HEK293 (cell line): ENCODE data around the gene KIAA0753.

Source experiments
- GLIS1 ChIP-seq: fragments of 450-650 bp; formaldehyde crosslinking; IDR thresholded peaks from 2 replicates; pipeline ENCODE4 v1.5.1; 2016; ENCODE audit warnings: missing biosample characterization, missing genetic modification characterization
- HOXC10 ChIP-seq: sonication (generic); formaldehyde crosslinking; IDR thresholded peaks from 2 replicates; pipeline ENCODE4 v1.8.1; 2023; ENCODE audit warnings: mild to moderate bottlenecking, missing genetic modification reagents
- INSM2 ChIP-seq: fragments of 450-650 bp; formaldehyde crosslinking; IDR thresholded peaks from 2 replicates; pipeline ENCODE4 v1.5.1; 2016; ENCODE audit warnings: missing biosample characterization, missing genetic modification characterization
- KLF10 ChIP-seq: fragments of 450-650 bp; IDR thresholded peaks from 2 replicates; pipeline ENCODE4 v1.5.1; 2018; ENCODE audit warnings: missing biosample characterization, mild to moderate bottlenecking, missing genetic modification characterization
- KLF16 ChIP-seq: fragments of 450-650 bp; formaldehyde crosslinking; IDR thresholded peaks from 2 replicates; pipeline ENCODE4 v1.5.1; 2017; ENCODE audit warnings: missing biosample characterization, missing genetic modification characterization
- KLF17 ChIP-seq: fragments of 450-650 bp; formaldehyde crosslinking; IDR thresholded peaks from 2 replicates; pipeline ENCODE4 v1.5.1; 2016; ENCODE audit warnings: missing biosample characterization, missing genetic modification characterization
- REPIN1 ChIP-seq: fragments of 450-650 bp; formaldehyde crosslinking; IDR thresholded peaks from 2 replicates; pipeline ENCODE4 v1.5.1; 2017; ENCODE audit warnings: missing biosample characterization, missing genetic modification characterization, low read depth
- SALL2 ChIP-seq: fragments of 450-650 bp; formaldehyde crosslinking; IDR thresholded peaks from 2 replicates; pipeline ENCODE4 v1.5.0; 2017; ENCODE audit warnings: missing biosample characterization, mild to moderate bottlenecking, missing genetic modification characterization, borderline replicate concordance
- SP3 ChIP-seq: fragments of 450-650 bp; formaldehyde crosslinking; IDR thresholded peaks from 2 replicates; pipeline ENCODE4 v1.5.1; 2016; ENCODE audit warnings: missing biosample characterization, missing genetic modification characterization
- TSHZ1 ChIP-seq: fragments of 450-650 bp; formaldehyde crosslinking; IDR thresholded peaks from 2 replicates; pipeline ENCODE4 v1.5.1; 2016; ENCODE audit warnings: missing biosample characterization, missing genetic modification characterization, borderline replicate concordance
- YY1 ChIP-seq: fragments of 450-650 bp; formaldehyde crosslinking; IDR thresholded peaks from 2 replicates; pipeline ENCODE4 v1.5.1; 2018; ENCODE audit warnings: missing biosample characterization, missing genetic modification characterization
- ZFP41 ChIP-seq: fragments of 450-650 bp; formaldehyde crosslinking; IDR thresholded peaks from 2 replicates; pipeline ENCODE4 v1.5.1; 2016; ENCODE audit warnings: missing biosample characterization, missing genetic modification characterization, borderline replicate concordance
- ZNF140 ChIP-seq: fragments of 450-650 bp; formaldehyde crosslinking; IDR thresholded peaks from 2 replicates; pipeline ENCODE4 v1.5.1; 2016; ENCODE audit warnings: missing biosample characterization, missing genetic modification characterization
- ZNF155 ChIP-seq: fragments of 450-650 bp; formaldehyde crosslinking; IDR thresholded peaks from 2 replicates; pipeline ENCODE4 v1.5.1; 2016; ENCODE audit warnings: missing biosample characterization, missing genetic modification characterization
- ZNF169 ChIP-seq: fragments of 450-650 bp; formaldehyde crosslinking; IDR thresholded peaks from 2 replicates; pipeline ENCODE4 v1.5.1; 2016; ENCODE audit warnings: missing biosample characterization, missing genetic modification characterization
- ZNF350 ChIP-seq: fragments of 450-650 bp; formaldehyde crosslinking; IDR thresholded peaks from 2 replicates; pipeline ENCODE4 v1.5.0; 2017; ENCODE audit warnings: missing biosample characterization, mild to moderate bottlenecking, missing genetic modification characterization
- ZNF394 ChIP-seq: fragments of 450-650 bp; formaldehyde crosslinking; IDR thresholded peaks from 2 replicates; pipeline ENCODE4 v1.5.1; 2016; ENCODE audit warnings: missing biosample characterization, missing genetic modification characterization, mild to moderate bottlenecking, moderate library complexity, borderline replicate concordance
- ZNF416 ChIP-seq: fragments of 450-650 bp; formaldehyde crosslinking; IDR thresholded peaks from 2 replicates; pipeline ENCODE4 v1.5.1; 2016; ENCODE audit warnings: missing biosample characterization, missing genetic modification characterization
- ZNF433 ChIP-seq: fragments of 450-650 bp; formaldehyde crosslinking; IDR thresholded peaks from 2 replicates; pipeline ENCODE4 v1.5.1; 2016; ENCODE audit warnings: missing biosample characterization, missing genetic modification characterization, low read depth
- ZNF510 ChIP-seq: fragments of 450-650 bp; formaldehyde crosslinking; IDR thresholded peaks from 2 replicates; pipeline ENCODE4 v1.5.1; 2018; ENCODE audit warnings: mild to moderate bottlenecking, missing genetic modification characterization, missing biosample characterization; ENCODE audit not compliant: insufficient replicate concordance
- ZNF518A ChIP-seq: fragments of 450-650 bp; formaldehyde crosslinking; conservative IDR thresholded peaks from 2 replicates; pipeline ENCODE4 v1.5.1; 2016; ENCODE audit warnings: low read depth, missing biosample characterization, missing genetic modification characterization
- ZNF544 ChIP-seq: fragments of 450-650 bp; formaldehyde crosslinking; IDR thresholded peaks from 2 replicates; pipeline ENCODE4 v1.5.0; 2017; ENCODE audit warnings: missing biosample characterization, missing genetic modification characterization
- ZNF549 ChIP-seq: fragments of 450-650 bp; IDR thresholded peaks from 2 replicates; pipeline ENCODE4 v1.5.1; 2018; ENCODE audit warnings: missing biosample characterization, missing genetic modification characterization, mild to moderate bottlenecking, inconsistent platforms, moderate library complexity
- ZNF580 ChIP-seq: fragments of 450-650 bp; formaldehyde crosslinking; IDR thresholded peaks from 2 replicates; pipeline ENCODE4 v1.5.1; 2016; ENCODE audit warnings: missing biosample characterization, missing genetic modification characterization
- ZNF629 ChIP-seq: fragments of 450-650 bp; formaldehyde crosslinking; IDR thresholded peaks from 2 replicates; pipeline ENCODE4 v1.5.1; 2017; ENCODE audit warnings: missing biosample characterization, missing genetic modification characterization
- ZNF645 ChIP-seq: fragments of 450-650 bp; formaldehyde crosslinking; IDR thresholded peaks from 2 replicates; pipeline ENCODE4; 2016; ENCODE audit warnings: missing biosample characterization, missing genetic modification characterization
- ZNF768 ChIP-seq: fragments of 450-650 bp; formaldehyde crosslinking; IDR thresholded peaks from 2 replicates; pipeline ENCODE4 v1.5.1; 2018; ENCODE audit warnings: missing biosample characterization, mild to moderate bottlenecking, missing genetic modification characterization
- ZNF830 ChIP-seq: fragments of 450-650 bp; IDR thresholded peaks from 2 replicates; pipeline ENCODE4 v1.5.0; 2018; ENCODE audit warnings: missing biosample characterization, missing genetic modification characterization, low read depth, mild to moderate bottlenecking, moderate library complexity

The KIAA0753 gene

GRCh38 chr17:6640536-6641246 is at the start of gene KIAA0753, which contains the start of gene TXNDC17 (continued):
- TF ChIP-seq KLF17 (tag by site-specific recombination) (peak; percentile 86), ZNF544 (no peak), ZNF155 (tag by site-specific recombination) (no peak), ZNF580 (tag by site-specific recombination) (peak; percentile 96), ZNF169 (tag by site-specific recombination) (no peak), ZNF416 (tag by site-specific recombination) (no peak), ZNF350 (no peak), ZNF433 (tag by site-specific recombination) (no peak), ZNF645 (tag by site-specific recombination) (no peak), ZNF518A (tag by site-specific recombination) (peak; percentile 62), ZNF394 (tag by site-specific recombination) (no peak; the same call in 1 of the 2 replicates), TSHZ1 (tag by site-specific recombination) (no peak), ZNF629 (tag by site-specific recombination) (peak; percentile 70), HOXC10 (CRISPR knock-in tag) (no peak), REPIN1 (tag by site-specific recombination) (no peak), KLF16 (tag by site-specific recombination) (peak; percentile 70), ZFP41 (tag by site-specific recombination) (no peak), KLF10 (tag by site-specific recombination) (peak; percentile 81), ZNF549 (tag by site-specific recombination) (no peak), INSM2 (peak; percentile 41; the same call in 1 of the 2 replicates), ZNF830 (tag by site-specific recombination) (no peak), YY1 (peak; percentile 43), ZNF140 (no peak), ZNF768 (tag by site-specific recombination) (no peak), SALL2 (tag by site-specific recombination) (no peak), ZNF510 (tag by site-specific recombination) (no peak), SP3 (tag by site-specific recombination) (peak; percentile 94), GLIS1 (tag by site-specific recombination) (no peak)
